ENCODE results near the gene MAPKAP1.

Gene MAPKAP1

DNA sequence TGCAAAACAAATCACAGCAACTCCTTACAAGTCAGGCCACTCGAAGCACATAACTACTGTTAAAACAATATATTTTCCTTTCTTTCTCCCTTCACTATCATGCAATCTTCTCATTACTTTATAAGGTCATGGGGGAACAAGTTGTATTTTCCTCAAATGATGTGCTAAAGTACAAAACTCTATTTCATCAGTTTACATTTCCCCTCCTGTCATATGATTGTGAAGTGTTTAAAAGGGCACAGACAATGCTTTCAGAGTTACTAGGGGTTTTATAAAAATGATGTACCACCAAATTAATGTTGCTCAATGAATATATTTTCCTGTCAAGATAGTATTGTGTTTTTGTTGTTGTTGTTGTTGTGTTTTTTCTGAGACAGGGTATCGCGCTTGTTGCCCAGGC lies 34.1 kb downstream of the MAPKAP1 start:
- no peak for DNase-seq

DNA sequence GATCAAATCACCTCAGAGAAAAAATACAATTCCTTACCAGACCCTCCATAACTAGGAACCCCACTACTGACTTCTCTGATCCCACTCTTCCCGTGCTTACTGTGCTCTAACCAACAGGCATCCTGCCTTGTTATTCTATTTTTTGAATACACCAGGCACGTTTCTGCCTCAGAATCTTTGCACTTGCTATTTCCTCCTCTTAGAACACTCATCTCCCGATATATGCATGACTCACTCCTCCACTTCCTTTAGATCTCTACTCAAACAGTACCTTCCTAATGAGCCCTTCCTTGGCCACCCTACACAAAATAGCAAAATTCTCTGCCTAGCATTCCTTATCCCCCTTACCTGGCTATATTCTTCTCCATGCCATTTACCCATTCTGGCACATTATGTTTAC lies 43.9 kb downstream of the MAPKAP1 start:
- peak; percentile 53 for DNase-seq

DNA sequence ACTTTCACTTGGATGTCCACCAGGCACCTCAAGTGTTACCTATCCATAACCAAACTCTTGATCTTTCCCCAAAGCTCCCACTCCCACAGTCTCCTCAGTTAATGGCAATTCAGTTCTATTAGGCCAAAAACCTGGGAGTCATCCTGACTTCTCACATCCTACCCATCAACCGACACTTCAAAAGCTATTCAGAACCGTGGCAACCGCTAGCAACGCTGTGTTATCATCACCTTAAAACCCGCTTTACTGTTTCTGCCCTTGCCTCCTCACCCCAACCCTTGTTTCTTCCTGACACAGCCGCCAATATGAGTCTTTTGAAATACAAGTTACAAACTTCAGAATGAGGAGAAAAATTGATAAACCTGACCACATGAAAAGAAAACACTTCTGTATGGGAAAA lies 46.5 kb downstream of the MAPKAP1 start:
- no peak for DNase-seq

DNA sequence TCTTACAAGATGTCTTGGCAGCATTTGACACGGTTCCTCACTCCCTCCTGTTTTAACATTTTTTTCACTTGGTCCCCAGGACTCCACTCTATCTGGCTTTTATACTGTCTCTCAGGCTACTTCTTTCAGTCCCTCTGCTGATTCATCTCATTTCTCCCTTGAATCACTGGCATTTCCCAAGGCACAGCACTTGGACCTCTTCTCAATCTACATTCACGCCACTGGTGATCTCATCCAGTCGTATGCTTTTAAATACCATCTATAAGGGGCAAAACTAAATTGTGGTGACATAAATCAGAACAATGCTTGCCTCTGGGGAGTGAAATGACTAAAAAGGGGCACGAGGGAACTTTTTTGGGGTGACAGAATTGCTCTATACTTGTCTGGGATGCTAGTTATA lies 47.1 kb downstream of the MAPKAP1 start:
- peak; percentile 80 for DNase-seq

DNA sequence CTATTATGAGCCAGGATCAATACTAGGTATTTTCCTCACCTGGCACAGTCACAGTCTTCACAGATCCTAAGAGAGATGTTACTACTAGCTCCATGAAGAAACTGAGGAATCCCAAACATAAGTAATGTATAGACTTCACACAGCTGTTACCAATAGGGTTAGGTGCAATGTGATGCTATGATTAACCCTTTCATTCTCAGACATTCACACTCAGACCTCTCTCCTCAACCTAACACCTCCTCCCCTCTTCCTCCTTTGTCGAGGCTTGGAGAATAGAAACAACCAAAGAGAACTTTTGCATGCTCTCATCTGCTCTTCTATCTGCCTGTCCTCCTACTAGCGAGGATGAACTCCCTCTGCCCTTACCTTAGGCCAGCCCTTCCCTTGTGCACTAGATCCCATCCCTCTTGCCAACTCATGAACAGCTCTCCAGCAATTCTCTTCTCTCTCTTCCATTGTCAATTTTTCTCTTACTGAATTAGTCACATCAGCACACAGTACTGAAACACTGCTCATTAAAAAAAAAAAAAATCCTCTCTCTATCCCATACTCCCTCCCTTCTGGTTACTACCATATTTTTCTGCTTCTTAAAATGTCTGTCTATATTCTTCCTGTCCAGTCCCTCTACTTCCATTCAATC lies 47.7 kb downstream of the MAPKAP1 start:
- peak; percentile 13 for DNase-seq

DNA sequence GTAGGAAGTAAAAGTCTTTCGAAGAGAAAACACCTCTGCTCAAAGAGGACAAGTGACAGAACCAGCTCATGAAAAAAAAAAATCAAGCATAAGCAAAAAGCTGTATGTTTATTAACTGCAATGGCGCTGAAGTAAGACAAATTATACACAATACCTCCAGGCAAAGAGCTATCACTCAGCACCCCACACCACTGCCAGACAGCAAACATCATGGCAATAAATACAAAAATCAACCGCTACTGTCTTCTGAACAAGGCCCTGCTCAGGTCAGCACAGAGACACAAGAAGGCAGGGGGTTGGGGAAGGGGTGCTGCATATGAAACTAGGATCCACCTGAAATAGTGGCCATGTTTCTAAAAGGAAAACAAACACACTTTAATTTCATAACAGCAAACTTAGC lies 50.4 kb downstream of the MAPKAP1 start:
- no peak for DNase-seq

DNA sequence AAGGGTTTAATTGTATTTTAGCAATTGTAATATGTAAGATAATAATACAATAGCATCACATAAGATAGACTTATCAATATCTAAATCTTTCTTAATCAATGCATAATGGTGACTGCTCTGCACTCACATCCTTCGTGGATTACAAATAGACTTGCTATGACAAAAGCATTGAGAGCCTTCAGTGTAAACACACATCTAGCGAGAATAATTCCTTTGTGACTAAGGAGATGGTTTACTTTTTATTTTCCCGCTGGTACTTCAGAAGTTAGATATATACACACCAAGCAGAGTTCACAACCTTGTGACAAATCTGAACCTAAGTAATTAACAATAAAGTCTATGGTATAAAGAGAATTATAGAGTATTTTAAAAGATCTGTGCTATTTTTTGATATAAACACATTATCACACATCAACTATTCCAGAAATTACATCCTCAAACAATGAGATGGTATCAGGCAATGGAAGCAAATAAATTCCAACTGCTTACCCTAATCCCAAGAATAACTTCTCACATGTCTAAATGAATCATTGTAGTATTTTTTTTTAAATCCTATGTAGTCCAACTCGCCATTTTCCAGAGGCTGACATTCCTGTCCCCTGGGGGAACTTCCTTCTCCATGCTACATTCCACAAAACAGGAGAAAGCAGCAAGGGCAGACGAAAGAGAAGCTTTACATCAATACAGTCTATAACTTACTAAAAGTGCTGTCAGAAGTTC lies 51.2 kb downstream of the MAPKAP1 start:
- peak; percentile 77 for DNase-seq

DNA sequence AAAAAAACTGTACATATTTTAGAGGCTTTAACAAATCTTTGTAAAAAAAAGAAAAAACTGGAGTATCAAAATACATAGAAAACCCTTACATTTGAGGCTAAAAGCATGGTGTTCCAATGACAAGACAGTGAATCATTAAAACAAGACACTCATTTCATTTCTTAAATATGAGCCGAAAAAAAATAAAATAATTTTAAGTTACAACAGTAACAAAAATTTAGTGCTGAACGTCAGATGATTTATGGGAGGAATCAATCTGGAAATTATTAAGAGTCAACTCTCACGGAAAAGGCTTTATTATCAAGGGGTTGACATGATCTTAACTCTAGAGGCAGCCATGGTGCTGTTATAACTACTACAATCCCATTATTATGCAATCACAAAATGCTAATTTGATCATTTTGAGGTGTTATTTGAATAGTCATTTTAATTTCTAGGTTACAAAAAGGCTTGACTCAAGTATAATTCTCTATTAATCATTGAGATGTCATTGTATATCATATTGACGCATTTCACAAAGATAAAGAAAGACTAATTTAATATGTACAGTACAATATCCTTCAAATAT lies 51.9 kb downstream of the MAPKAP1 start:
- DNase-seq, result peak; percentile 54

DNA sequence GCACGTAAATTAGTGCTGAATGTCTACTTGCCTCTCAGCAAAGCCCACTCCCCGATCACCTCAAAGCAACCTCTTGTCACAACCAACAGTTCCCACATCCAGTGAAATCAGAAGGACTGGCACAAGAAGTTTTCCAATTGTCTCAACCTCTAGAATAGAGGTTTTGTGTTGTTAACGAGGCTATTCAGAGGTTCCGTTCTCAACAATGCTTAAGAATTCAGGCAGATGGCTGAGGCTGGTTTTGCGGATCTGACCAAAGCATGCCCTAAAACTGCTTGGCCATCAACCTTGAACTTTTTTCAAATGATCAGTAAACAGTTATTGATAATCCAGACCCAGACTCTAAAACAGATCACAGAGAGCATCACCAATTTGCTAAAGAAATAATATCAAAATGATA lies 52.9 kb downstream of the MAPKAP1 start:
- no peak for DNase-seq

DNA sequence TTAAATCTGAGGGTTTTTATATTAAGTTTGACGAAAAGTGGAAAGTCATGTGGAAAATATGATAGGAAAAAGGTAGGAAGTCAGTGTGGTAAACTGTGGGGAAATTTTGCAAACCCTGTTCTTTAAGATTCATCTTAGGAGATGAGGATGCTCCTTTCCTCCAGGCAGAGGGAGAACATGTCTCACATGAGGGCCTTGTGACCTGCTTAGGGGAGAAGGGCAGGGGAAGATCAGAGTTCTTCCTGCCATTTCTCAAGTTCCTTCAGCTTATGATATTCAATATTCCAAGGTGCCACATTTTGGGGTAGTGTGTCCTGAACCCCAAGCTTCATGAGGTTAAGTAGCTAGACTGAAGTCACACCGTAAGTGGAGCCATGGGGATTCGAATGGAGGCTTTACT lies 53.7 kb downstream of the MAPKAP1 start:
- DNase-seq, result no peak

DNA sequence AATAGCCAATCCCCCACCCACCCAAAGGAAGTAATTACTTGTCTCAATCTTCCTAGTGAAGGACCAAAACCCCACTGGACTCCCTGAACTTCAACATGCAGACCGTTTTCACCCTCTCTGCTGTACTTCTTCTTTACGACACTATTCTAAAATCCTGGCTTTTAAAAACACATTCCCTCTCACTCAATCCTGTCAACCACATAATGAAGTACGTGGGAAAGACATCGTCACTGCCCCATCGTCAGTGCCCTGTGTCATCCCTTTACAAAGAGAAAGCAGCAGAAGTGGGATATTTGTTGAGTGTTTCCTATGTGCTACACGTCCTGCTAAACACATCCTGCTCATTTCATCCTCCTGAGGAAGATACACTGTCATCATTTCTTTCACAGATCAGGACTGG lies 54.2 kb downstream of the MAPKAP1 start:
- DNase-seq, result no peak

DNA sequence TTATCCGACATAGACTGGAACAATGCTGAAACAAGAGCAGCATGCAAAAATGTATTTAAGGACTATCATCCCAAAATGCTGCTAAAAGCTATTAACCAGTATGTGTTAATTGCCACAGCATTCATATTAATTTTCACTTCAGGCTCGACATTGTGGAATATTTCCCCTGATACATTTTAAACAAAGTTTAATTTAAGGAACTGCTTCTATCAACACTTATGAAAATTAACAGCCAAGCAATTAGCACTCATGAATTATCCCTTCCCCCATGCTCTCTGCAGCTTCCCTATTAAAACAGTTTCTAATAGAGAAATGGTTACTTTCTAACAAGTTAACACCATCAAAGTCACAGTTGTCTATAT lies 54.8 kb downstream of the MAPKAP1 start:
- DNase-seq, result no peak

DNA sequence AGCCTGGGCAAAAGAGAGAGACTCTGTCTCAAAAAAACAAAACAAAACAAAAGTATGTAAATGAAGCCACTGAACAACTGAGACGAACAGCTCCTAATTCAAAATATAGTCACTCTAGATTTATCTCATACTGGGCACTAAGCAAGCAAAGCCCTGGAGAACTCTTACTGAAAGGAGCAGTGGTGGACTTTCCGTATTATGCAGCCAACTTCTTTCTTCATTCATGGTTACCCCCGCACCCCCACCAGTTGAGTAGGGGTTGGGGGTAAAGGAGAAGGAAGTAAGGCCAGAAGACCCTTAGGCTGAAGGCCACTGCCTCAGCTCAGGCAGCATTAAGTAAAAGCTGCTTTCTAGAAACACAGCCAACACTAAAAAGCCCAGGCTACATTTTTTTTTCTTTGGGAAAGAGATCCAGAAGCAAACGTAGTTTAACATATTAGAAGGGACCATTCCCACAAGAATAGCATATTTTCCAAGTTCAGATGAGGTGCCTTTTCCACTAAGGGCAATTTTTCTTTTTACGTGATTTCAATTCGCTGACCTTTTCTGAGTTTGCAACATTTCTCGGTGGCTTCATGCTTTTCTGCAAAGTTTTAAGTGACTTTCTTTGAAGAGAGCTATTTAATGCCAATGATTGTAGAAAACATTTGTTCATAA lies 55.3 kb downstream of the MAPKAP1 start:
- DNase-seq, result no peak

DNA sequence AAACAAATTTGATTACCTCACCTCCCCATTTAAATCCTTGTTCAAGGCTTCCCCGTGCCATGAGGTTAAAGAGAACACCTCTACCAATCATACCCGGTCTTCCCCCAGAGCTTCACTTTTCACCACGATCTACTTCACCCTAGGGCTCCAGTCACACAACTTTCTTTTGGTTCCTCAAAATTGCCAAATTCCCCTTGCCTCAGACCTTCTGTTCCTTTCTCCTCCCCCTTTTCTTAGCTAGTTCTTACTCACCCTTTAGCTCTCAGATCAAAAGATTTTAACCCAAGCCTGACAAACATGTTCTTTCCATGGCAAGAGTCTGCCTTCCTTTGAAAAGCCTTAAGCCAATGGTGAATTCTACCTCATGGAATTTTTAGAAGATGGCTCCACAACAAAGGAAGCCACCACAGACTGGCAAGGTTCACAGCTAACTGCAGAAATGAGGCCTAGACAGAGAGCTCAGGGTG lies 56.7 kb downstream of the MAPKAP1 start:
- peak; percentile 66 for DNase-seq

DNA sequence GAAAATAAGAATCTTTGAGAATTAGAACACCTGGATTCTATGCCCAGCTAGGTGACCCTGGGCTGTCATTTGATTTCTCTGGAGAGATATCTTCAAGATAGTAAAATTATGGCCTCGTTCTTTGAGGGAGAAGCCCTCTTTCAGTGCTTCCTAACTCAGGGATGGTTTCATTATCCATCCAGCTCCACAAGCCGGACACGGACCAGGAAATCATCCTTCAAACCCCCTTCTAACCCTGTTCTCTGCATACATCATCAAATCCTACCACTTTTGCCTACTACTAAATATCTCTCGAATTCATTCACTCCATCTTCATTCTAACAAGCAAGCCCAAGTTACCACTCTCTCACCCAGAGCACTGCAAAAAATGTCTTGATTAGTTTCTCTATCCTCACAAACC lies 57.2 kb downstream of the MAPKAP1 start:
- no peak for DNase-seq

DNA sequence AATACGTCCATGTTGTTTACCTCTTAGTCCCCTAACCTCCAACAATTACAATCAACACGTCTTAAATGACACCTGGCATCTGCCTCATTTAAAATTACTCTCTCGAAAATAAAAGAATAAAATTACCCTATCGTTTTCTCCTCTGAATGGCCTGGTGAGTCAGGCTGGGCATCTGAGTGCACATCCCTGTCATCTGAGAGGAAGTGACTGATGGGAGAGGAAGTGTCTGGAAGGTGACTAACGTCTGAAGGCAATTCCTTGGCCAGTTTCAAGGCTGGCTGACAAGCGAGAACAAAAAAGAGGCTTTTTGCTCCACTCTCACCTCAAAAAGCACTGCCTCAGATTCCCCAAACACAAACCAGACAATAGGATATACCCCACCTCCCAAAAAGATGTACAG lies 57.7 kb downstream of the MAPKAP1 start:
- DNase-seq, result peak; percentile 87

DNA sequence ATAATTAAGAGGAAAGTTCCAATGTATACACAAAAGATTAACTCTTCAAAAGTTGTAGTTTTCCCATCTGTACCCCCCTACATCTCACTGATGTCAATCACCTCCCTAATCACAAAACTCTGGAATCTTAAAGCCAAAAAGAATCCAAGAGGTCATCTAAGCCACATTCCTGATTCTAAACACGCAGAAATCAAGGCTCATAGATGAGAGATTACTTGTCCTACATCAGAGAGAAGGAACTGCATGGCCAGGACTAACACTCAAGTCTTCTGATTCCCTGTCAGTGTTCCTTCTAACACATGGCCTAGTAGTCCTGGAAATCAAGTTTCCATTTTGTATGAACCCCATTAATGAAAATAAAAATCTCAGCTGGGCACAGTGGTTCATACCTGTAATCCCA lies 58.7 kb downstream of the MAPKAP1 start:
- no peak for DNase-seq

DNA sequence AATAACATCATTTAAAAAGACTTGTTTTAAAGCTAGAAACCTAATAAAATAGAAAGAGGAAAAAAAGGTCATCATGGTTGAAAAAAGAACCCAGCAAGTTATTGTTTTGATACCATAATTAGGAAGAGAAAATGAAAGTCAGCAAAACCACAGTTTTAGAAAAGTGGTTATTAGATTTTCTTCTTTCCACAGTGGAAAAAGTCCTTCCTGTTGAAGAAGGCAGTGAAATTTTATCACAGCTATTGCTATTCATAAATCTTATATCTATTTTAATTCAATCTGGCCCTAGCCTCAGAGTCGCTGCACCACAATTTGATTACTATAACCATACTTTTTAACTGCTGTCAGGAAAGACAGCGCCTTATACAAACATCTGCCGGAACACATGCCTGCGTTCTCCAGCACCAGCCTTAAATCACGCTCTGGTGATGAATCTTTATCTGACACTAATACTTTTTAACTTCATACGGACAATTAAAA lies 60.3 kb downstream of the MAPKAP1 start:
- peak; percentile 40 for DNase-seq

DNA sequence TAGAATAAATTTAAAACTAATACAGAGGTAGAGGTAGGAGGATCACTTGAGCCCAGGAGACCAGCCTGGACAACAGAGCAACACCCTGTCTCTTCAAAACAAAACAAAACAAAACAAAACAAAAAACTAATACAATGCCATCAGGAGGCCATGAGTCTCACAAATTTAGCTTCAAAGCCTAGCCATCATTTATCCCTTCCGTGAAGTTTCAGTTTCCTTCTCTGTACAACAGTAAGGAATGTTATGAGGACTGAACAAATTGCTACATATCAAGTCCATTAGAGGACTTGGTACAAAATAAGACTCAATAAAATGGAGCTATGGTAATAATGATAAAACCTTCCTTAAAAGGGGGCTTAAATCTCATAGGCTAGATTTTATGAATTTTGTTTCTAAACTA lies 60.8 kb downstream of the MAPKAP1 start:
- no peak for DNase-seq

DNA sequence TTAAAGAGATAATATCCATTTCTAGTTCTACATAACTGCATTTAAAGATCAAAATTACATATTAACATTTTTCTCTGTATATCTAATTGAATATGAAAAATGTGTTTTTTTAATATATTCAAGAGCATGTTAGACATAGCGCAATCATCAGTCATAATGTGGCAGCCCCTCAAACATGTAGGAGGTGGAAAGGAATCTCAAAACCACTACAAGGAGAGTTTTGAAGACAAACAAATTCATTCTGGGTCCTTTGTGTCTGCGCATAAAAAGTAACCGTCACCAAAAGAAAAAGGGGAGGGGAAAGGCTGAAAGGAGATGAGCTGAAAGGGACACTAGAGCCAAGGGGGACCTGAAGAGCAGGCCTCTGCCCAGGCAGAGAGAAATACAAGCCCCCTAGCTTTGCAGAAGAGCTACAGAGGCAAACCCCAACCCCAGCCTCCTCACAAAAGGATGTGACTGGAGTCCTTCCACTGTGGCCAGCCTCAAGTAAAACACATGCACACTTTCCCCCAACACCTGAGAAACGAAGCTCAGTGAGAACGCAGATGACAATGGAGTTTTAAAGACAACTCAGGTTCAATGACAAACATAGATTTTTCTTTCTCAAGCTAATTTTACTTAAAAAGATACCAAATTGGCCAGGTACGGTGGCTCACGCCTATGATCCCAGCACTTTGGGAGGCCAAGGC lies 62.0 kb downstream of the MAPKAP1 start:
- DNase-seq, result no peak

DNA sequence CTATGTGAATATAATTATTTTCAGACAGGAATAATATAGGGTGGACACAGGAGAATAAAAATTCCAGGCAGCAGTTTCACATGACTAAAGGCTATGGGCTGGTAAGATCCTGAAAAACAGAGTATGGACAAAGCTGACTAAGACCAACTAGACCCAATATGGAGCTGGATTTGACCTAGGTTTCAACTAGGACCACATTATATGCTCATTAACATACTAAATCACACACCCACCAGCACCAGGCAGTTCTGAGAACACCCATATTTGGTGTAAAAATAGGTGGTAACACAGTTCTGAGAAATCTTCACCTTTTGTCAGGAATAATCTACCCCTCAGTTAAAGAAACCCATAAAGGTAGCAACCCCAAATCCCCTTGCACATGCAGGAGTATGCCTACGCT lies 64.7 kb downstream of the MAPKAP1 start:
- no peak for DNase-seq

DNA sequence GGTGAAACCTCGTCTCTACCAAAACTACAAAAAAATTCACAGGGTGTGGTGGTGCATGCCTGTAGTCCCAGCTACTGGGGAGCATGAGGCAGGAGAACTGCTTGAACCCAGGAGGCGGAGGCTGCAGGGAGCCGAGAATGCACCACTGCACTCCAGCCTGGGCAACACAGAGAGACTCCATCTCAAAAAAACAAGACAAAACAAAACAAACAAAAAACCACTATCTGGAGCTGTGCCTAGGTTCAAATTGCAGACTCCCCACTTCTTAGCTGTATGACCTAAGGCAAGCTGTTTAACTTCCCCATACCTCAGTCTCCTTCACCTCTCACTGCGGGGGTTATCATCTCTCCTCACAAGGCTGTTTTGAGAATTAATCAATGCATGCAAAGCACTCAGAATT lies 68.0 kb downstream of the MAPKAP1 start:
- no peak for DNase-seq
